HG03565 (cell line): ENCODE measurements around the gene CAPN1.
"Not testable (repeated sequence)": the region's sequence is repeated elsewhere in the genome, so short reads cannot be mapped to it uniquely, and the experiment has no call there.

Source experiments
- ATAC-seq: cut with Tn5 transposase; IDR thresholded peaks from one replicate; pipeline ENCODE4 v1.9.1; 2021; ENCODE audit warnings: mild to moderate bottlenecking, moderate library complexity; ENCODE audit not compliant: unreplicated experiment

CAPN1 gene

GRCh38 chr11:65159012-65159411 is 22.7 kb upstream of the CAPN1 start:
- peak; percentile 56 for ATAC-seq

GRCh38 chr11:65160643-65161042 is 21.1 kb upstream of the CAPN1 start:
- ATAC-seq: no peak

- no peak for ATAC-seq
Measured at GRCh38 chr11:65163684-65164083, 18.0 kb upstream of the CAPN1 start.

- ATAC-seq: no peak
Measured at GRCh38 chr11:65165410-65166317, 16.1 kb upstream of the CAPN1 start.

GRCh38 chr11:65166893-65167292 is 14.8 kb upstream of the CAPN1 start:
- ATAC-seq: no peak

GRCh38 chr11:65167656-65168055 is 14.1 kb upstream of the CAPN1 start:
- ATAC-seq: no peak

- ATAC-seq: no peak
Measured at GRCh38 chr11:65169164-65169641, 12.5 kb upstream of the CAPN1 start.

- ATAC-seq: no peak
Measured at GRCh38 chr11:65170058-65170534, 11.6 kb upstream of the CAPN1 start, which contains the start of gene SPDYC. SPDYC (plus strand) TSS chr11:65170233; CDS start chr11:65171358, 1,125 bp downstream.

- no peak for ATAC-seq
Measured at GRCh38 chr11:65172600-65172999, 9.1 kb upstream of the CAPN1 start.

GRCh38 chr11:65174571-65175010 is 7.1 kb upstream of the CAPN1 start:
- ATAC-seq: not testable (repeated sequence)

- peak; percentile 38 for ATAC-seq
Measured at GRCh38 chr11:65180877-65181568, 705 bp upstream of the CAPN1 start.

GRCh38 chr11:65182258-65183170 is 786 bp downstream of the CAPN1 start:
- no peak for ATAC-seq

- no peak for ATAC-seq
Measured at GRCh38 chr11:65183201-65183891, 1.6 kb downstream of the CAPN1 start.

- ATAC-seq: no peak
Measured at GRCh38 chr11:65184146-65184545, 2.4 kb downstream of the CAPN1 start.

GRCh38 chr11:65185171-65185570 is 3.4 kb downstream of the CAPN1 start:
- no peak for ATAC-seq

GRCh38 chr11:65185869-65186341 is 4.2 kb downstream of the CAPN1 start:
- ATAC-seq: no peak

- no peak for ATAC-seq
Measured at GRCh38 chr11:65186701-65187100, 5.0 kb downstream of the CAPN1 start.

GRCh38 chr11:65187146-65187675 is 5.5 kb downstream of the CAPN1 start:
- ATAC-seq: no peak

GRCh38 chr11:65187971-65188461 is 6.3 kb downstream of the CAPN1 start:
- ATAC-seq: no peak
